ENCODE measurements around the gene BICC1. TPM values are rescaled to one million over a fixed set of nuclear protein-coding genes. Genes with fewer than 3 reads are reported as not detected.

Gene BICC1
- total and polyA plus RNA-seq, 2 of the 13 experiments (the other 11 are each of a cell fraction or from before 2014, with no cell fraction given), result 0.18 to 1.5 TPM

GRCh38 chr10:58817201-58817846 is 304.7 kb downstream of the BICC1 start (continued):
- no peak for TF ChIP-seq ZNF256 (CRISPR knock-in tag; conservative IDR thresholded peaks at IDR 0.05)
- peak; percentile 67 for TF ChIP-seq ARID5B (CRISPR knock-in tag; IDR thresholded peaks at IDR 0.05)
- TF ChIP-seq EZH2 (conservative IDR thresholded peaks at IDR 0.05; ENCODE audit: low read depth, low read length), result no peak
- no peak for TF ChIP-seq CEBPB (IDR thresholded peaks at IDR 0.05; ENCODE audit: borderline replicate concordance, low read depth, low read length)
- TF ChIP-seq SUZ12 (IDR thresholded peaks at IDR 0.05; ENCODE audit: low read depth, low read length), result no peak
- no peak for TF ChIP-seq ZNF616 (CRISPR knock-in tag; IDR thresholded peaks at IDR 0.05; ENCODE audit: low read depth)
- no peak for TF ChIP-seq ZNF253 (CRISPR knock-in tag; IDR thresholded peaks at IDR 0.05; ENCODE audit: borderline replicate concordance)
- TF ChIP-seq ZNF746 (CRISPR knock-in tag; IDR thresholded peaks at IDR 0.05), result no peak
- no peak for TF ChIP-seq CAMTA2 (CRISPR knock-in tag; IDR thresholded peaks at IDR 0.05; ENCODE audit: borderline replicate concordance)
- 0 out of 2 replicates have a peak, but pooled peaks have one; percentile 26 for TF ChIP-seq HDAC1 (CRISPR knock-in tag; IDR thresholded peaks at IDR 0.05)
- no peak for TF ChIP-seq ZMAT3 (CRISPR knock-in tag; conservative IDR thresholded peaks at IDR 0.05)
- TF ChIP-seq RCOR2 (CRISPR knock-in tag; IDR thresholded peaks at IDR 0.05), result no peak
- no peak for TF ChIP-seq HMG20B (CRISPR knock-in tag; conservative IDR thresholded peaks at IDR 0.05)
- TF ChIP-seq ZNF530 (CRISPR knock-in tag; IDR thresholded peaks at IDR 0.05; ENCODE audit: low read depth), result no peak
- TF ChIP-seq ZNF615 (CRISPR knock-in tag; IDR thresholded peaks at IDR 0.05; ENCODE audit: borderline replicate concordance), result no peak
- TF ChIP-seq NFE2 (CRISPR knock-in tag; IDR thresholded peaks at IDR 0.05), result no peak
- TF ChIP-seq NCOA2 (CRISPR knock-in tag; IDR thresholded peaks at IDR 0.05), result no peak
- no peak for TF ChIP-seq ZSCAN22 (CRISPR knock-in tag; IDR thresholded peaks at IDR 0.05)
- no peak for TF ChIP-seq ZNF382 (CRISPR knock-in tag; IDR thresholded peaks at IDR 0.05; ENCODE audit: borderline replicate concordance)
- TF ChIP-seq ZNF276 (CRISPR knock-in tag; IDR thresholded peaks at IDR 0.05; ENCODE audit: low read depth), result no peak
- no peak for TF ChIP-seq ZSCAN21 (CRISPR knock-in tag; IDR thresholded peaks at IDR 0.05; ENCODE audit: borderline replicate concordance)
- no peak for TF ChIP-seq REPIN1 (CRISPR knock-in tag; IDR thresholded peaks at IDR 0.05; ENCODE audit: borderline replicate concordance, low read depth)
